ENCODE measurements around the gene KRT33B.

DNA sequence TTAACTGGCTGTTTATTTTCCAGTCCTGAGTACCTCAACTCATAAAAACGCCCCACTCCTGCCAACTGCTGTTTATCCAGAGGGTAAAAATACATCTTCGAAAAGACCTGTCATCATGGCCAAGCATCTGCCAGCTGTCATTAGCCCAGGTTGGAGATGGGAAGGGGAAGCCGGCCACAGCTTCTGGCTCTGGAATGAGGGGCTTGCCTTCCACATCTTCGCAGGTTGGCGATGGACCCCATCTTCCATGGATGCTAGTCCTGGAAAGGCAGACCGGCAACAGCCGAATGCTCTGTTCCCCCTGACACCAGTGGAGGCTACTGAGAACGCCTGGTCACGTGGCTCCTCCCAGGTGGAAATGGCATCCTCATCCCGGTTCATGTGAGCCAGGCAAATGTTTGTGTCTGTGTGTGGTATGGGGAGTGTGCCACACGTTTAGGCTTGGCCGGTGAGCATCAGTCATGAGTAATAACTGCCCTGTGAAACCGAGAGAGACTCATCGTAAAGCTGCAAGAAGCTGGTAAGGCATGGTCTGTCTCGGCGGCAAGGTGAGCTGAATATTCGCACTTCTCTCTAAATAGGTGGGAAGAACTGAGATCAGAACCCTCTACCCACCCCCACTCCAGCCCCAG is 53.7 kb downstream of the KRT33B start:
- no peak for TF ChIP-seq GATA3 (IDR thresholded peaks at IDR 0.05; ENCODE audit: low read depth, low read length)
- TF ChIP-seq GATA2 (IDR thresholded peaks at IDR 0.05; ENCODE audit: low read depth, low read length) = no peak

Measured in SH-SY5Y (cell line).